PC-3 (cell line): ENCODE data around the gene SLC38A2. TPM values are rescaled to one million over a fixed set of nuclear protein-coding genes. Genes with fewer than 3 reads are reported as not detected.

Experiments used
- ATAC-seq: fragments of 200-7000 bp; cut with Tn5 transposase; 2 replicates; pipeline ENCODE4 v1.9.1; 2020; ENCODE audit warnings: mild to moderate bottlenecking, moderate library complexity
- BruUV-seq: library from RNA; stranded (reverse); fragments of 400-500 nt; replicated peaks from 2 replicates; lab custom pipeline; 2021; lab: Mats Ljungman, UMichigan
- CTCF ChIA-PET: fragments of 300-600 bp; sonication (Branson Sonifier 250); formaldehyde crosslinking; loops from one replicate; lab custom pipeline; 2022; ENCODE audit warnings: antibody characterized with exemption; lab: Charles Lee
- POLR2A ChIA-PET: fragments of 300-600 bp; sonication (Branson Sonifier 250); formaldehyde crosslinking; loops from one replicate; lab custom pipeline; 2022; ENCODE audit warnings: antibody characterized with exemption; ENCODE audit not compliant: unreplicated experiment; lab: Charles Lee
- DNase-seq: peaks from one replicate; pipeline ENCODE4 v3.0.0-alpha.2; 2015
- H2AFZ ChIP-seq: fragments of 300-600 bp; sonication (generic); 2 replicates; pipeline ENCODE4 v1.6.0; 2016; ENCODE audit warnings: antibody characterized with exemption, low read length
- H3F3A ChIP-seq: fragments of 300-600 bp; sonication (generic); one replicate; pipeline ENCODE4 v1.6.0; 2017; ENCODE audit warnings: antibody characterized with exemption, low read length, control low read depth, mild to moderate bottlenecking; ENCODE audit not compliant: unreplicated experiment
- H3K27ac ChIP-seq: fragments of 300-600 bp; sonication (generic); 2 replicates; pipeline ENCODE4 v1.5.1; 2016; ENCODE audit warnings: mild to moderate bottlenecking, low read length
- H3K27me3 ChIP-seq: fragments of 300-600 bp; sonication (generic); 2 replicates; pipeline ENCODE4 v1.6.1; 2016; ENCODE audit warnings: low read length, mixed read lengths
- H3K36me3 ChIP-seq: fragments of 300-600 bp; sonication (generic); 2 replicates; pipeline ENCODE4 v1.6.1; 2016; ENCODE audit warnings: low read depth, mixed run types, low read length, mixed read lengths
- H3K4me1 ChIP-seq: fragments of 300-600 bp; sonication (generic); 2 replicates; pipeline ENCODE4 v1.5.1; 2016; ENCODE audit warnings: low read length; ENCODE audit not compliant: insufficient read depth
- H3K4me2 ChIP-seq: fragments of 300-600 bp; sonication (generic); 2 replicates; pipeline ENCODE4 v1.6.0; 2016; ENCODE audit warnings: low read length
- H3K4me3 ChIP-seq: fragments of 300-600 bp; sonication (generic); 2 replicates; pipeline ENCODE4 v1.5.1; 2016; ENCODE audit warnings: mild to moderate bottlenecking, low read length, mixed read lengths
- H3K79me2 ChIP-seq: fragments of 300-600 bp; sonication (generic); 2 replicates; pipeline ENCODE4 v1.6.1; 2017; ENCODE audit warnings: low read length, mixed read lengths
- H3K9ac ChIP-seq: fragments of 300-600 bp; sonication (generic); 2 replicates; pipeline ENCODE4 v1.6.0; 2016; ENCODE audit warnings: mild to moderate bottlenecking, low read length
- H3K9me2 ChIP-seq: fragments of 300-600 bp; sonication (generic); replicated peaks from 2 replicates; pipeline ENCODE4 v1.6.1; 2016; ENCODE audit warnings: mixed run types, low read length, mixed read lengths
- H3K9me3 ChIP-seq: fragments of 300-600 bp; sonication (generic); 2 replicates; pipeline ENCODE4 v1.6.1; 2016; ENCODE audit warnings: low read length, mixed read lengths
- H4K20me1 ChIP-seq: fragments of 300-600 bp; sonication (generic); 2 replicates; pipeline ENCODE4 v1.6.1; 2016; ENCODE audit warnings: low read length, mixed read lengths
- EZH2 ChIP-seq: fragments of 300-600 bp; sonication (generic); IDR thresholded peaks from one replicate; pipeline ENCODE4 v1.6.1; 2017; ENCODE audit warnings: antibody characterized with exemption, mild to moderate bottlenecking, low read length; ENCODE audit not compliant: unreplicated experiment
- EZH2phosphoT487 ChIP-seq: fragments of 300-600 bp; sonication (generic); IDR thresholded peaks from 2 replicates; pipeline ENCODE4 v1.6.1; 2018; ENCODE audit warnings: mild to moderate bottlenecking, antibody characterized with exemption, low read length, borderline replicate concordance
- intact Hi-C: fragments of 100-400 bp; cut with micrococcal nuclease; formaldehyde crosslinking; loops from 2 replicates; pipeline ENCODE4 v1.9.0; 2023
- total RNA-seq: library from RNA; depleted of rRNA; stranded (reverse); fragments of >200 nt; gene quantifications from 2 replicates; pipeline ENCODE4 v1.2.3, GENCODE V29; 2014
- TF ChIP-seq, protein P1 (sequence below): fragments of 300-600 bp; sonication (generic); conservative IDR thresholded peaks from 2 replicates; pipeline ENCODE4 v1.5.1; 2017; ENCODE audit warnings: antibody characterized with exemption, low read depth, mild to moderate bottlenecking, low read length

SLC38A2 gene
- total RNA-seq, 1 experiment from 2014 or later: 214 TPM

DNA sequence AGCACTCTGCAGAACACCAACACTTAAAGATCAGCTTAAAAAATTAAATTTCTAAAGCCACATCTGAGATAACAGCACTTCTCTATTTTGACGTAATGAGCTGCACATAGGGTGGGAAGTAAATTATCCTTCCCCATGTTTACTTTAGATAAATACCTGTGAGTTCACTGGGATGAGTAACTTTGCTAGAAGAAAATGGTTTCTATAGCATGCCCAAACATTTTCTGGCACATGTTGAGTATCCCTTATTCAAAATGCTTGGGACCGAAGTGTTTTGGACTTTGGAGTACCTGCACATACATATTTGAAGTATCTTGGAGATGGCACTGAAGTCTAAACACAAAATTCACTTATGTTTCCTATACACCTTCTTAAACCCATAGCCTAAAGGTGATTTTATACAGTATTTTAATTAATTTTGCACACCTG is 6.6 kb downstream of the SLC38A2 start:
- no peaks in the 10 kb centered on the region for H3K9me3 ChIP-seq
- no peaks in the 10 kb centered on the region for H3K9me2 ChIP-seq
- peak overlapping the region; percentile 83 for H3K4me3 ChIP-seq
- peak overlapping the region; percentile 37 for H3K9ac ChIP-seq
- ChIA-PET CTCF (interaction anchor here (0.6 kb wide), 1 partner anchor 97 kb away, joined by 3 read pairs; the partner anchor contains the start of gene SLC38A1), POLR2A (interaction anchor here (0.6 kb wide), 1 partner anchor 17 kb away, joined by 3 read pairs; no protein-coding TSS in a partner anchor)
- H3K27me3 ChIP-seq: no peaks in the 10 kb centered on the region
- peak overlapping the region; percentile 79 for H3K27ac ChIP-seq
- BruUV-seq: no TSS peak
- ATAC-seq: peak; percentile 10; the same call in 1 of the 2 replicates
- H4K20me1 ChIP-seq: peaks cover 95% of the 10 kb centered on the region
- intact Hi-C loops: no loop called here
- H3K79me2 ChIP-seq: peaks cover 78% of the 10 kb centered on the region
- peaks cover 69% of the 10 kb centered on the region for H3F3A ChIP-seq
- H2AFZ ChIP-seq: no peak overlapping the region
- DNase-seq: peak; percentile 53
- H3K36me3 ChIP-seq: peaks cover 98% of the 10 kb centered on the region
- peaks cover 57% of the 10 kb centered on the region for H3K4me1 ChIP-seq
- TF ChIP-seq EZH2phosphoT487: no peak
- no peak for TF ChIP-seq EZH2
- TF ChIP-seq, protein P1, sequence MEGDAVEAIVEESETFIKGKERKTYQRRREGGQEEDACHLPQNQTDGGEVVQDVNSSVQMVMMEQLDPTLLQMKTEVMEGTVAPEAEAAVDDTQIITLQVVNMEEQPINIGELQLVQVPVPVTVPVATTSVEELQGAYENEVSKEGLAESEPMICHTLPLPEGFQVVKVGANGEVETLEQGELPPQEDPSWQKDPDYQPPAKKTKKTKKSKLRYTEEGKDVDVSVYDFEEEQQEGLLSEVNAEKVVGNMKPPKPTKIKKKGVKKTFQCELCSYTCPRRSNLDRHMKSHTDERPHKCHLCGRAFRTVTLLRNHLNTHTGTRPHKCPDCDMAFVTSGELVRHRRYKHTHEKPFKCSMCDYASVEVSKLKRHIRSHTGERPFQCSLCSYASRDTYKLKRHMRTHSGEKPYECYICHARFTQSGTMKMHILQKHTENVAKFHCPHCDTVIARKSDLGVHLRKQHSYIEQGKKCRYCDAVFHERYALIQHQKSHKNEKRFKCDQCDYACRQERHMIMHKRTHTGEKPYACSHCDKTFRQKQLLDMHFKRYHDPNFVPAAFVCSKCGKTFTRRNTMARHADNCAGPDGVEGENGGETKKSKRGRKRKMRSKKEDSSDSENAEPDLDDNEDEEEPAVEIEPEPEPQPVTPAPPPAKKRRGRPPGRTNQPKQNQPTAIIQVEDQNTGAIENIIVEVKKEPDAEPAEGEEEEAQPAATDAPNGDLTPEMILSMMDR: no peak
- H3K4me2 ChIP-seq: peak overlapping the region; percentile 92

DNA sequence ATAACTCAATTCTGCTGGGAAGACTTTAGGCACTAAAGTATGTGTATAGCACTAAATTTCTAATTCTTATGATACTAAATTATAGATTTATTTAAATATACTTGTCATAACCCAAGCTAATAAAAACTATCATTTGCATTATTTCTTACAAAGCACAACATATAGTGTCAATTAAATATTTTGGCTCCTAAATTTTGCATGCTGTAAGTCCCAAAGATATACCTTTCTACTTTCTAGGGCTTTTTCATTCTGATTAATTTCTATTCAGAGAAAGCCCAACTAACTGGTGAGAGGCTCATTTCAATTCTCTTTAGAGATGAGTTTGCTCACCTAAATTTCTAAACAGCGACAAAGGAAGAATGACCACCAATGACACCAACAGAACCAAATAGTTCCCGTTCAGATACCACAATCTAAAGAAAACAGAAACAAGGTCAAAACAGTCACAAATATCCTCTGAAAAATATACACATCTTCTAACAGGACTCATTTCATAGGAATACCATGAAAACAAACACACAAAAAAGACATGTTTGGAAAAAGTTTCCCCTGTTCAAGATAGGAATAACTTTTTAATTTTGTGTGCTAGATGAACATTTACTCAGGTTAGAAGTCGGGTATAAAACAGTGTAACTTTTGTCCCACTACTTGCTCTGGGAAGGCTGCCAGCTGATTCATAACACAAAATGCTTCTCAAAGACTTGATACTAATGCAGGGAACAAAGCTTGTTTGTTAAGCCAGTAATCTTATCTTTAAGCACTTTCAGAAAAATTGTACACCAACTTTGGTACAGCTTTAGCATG is 7.6 kb downstream of the SLC38A2 start:
- DNase-seq (peak; percentile 89), ATAC-seq (peak; percentile 5; the same call in 1 of the 2 replicates)
- peak overlapping the region; percentile 79 for H3K27ac ChIP-seq
- no peaks in the 10 kb centered on the region for H3K27me3 ChIP-seq
- no peak for TF ChIP-seq EZH2
- CTCF ChIA-PET: interaction anchor here (0.6 kb wide), 1 partner anchor 96 kb away, joined by 3 read pairs; the partner anchor contains the start of gene SLC38A1
- H3K4me1 ChIP-seq: peaks cover 53% of the 10 kb centered on the region
- peaks cover 98% of the 10 kb centered on the region for H3K36me3 ChIP-seq
- H3K4me3 ChIP-seq: peak overlapping the region; percentile 83; the same call in 1 of the 2 replicates
- H3K9me2 ChIP-seq: no peaks in the 10 kb centered on the region
- H4K20me1 ChIP-seq: peaks cover 93% of the 10 kb centered on the region
- peaks cover 75% of the 10 kb centered on the region for H3F3A ChIP-seq
- H3K9ac ChIP-seq: peak overlapping the region; percentile 37; the same call in 1 of the 2 replicates
- intact Hi-C loops: no loop called here
- H3K9me3 ChIP-seq: no peaks in the 10 kb centered on the region
- no TSS peak for BruUV-seq
- H3K79me2 ChIP-seq: peaks cover 69% of the 10 kb centered on the region
- peak overlapping the region; percentile 92 for H3K4me2 ChIP-seq
- POLR2A ChIA-PET: interaction anchor here (0.6 kb wide), 1 partner anchor 18 kb away, joined by 3 read pairs; no protein-coding TSS in a partner anchor
- H2AFZ ChIP-seq: no peak overlapping the region

- DNase-seq (no peak), ATAC-seq (no peak)
- peaks cover 46% of the 10 kb centered on the region for H3K4me1 ChIP-seq
- no peaks in the 10 kb centered on the region for H3K27me3 ChIP-seq
- no peaks in the 10 kb centered on the region for H3K9me3 ChIP-seq
- H3K4me2 ChIP-seq: no peak overlapping the region
- H3K4me3 ChIP-seq: no peak overlapping the region
- ChIA-PET CTCF (no interaction called here), POLR2A (no interaction called here)
- peaks cover 62% of the 10 kb centered on the region for H3K79me2 ChIP-seq
- peaks cover 78% of the 10 kb centered on the region for H3F3A ChIP-seq
- no peak overlapping the region for H3K9ac ChIP-seq
- H3K36me3 ChIP-seq: peaks cover 98% of the 10 kb centered on the region
- no TSS peak for BruUV-seq
- H3K9me2 ChIP-seq: no peaks in the 10 kb centered on the region
- TF ChIP-seq, protein P1: no peak
- TF ChIP-seq EZH2: no peak
- no peak for TF ChIP-seq EZH2phosphoT487
- intact Hi-C loops: no loop called here
- no peak overlapping the region for H2AFZ ChIP-seq
- no peak overlapping the region for H3K27ac ChIP-seq
- H4K20me1 ChIP-seq: peaks cover 93% of the 10 kb centered on the region
These were observed 8.3 kb downstream of the SLC38A2 start for GRCh38 chr12:46364300-46364696.
